ENCODE data around the gene PSENEN. TPM values are rescaled to one million over a fixed set of nuclear protein-coding genes. Genes with fewer than 3 reads are reported as not detected.
A peak's percentile ranks its signal among the peaks of the same experiment; 100 is the strongest.

Gene PSENEN
- total RNA-seq, 2 donors from 2014 or later, result 39.9 to 65.2 TPM

GRCh38 chr19:35739275-35740107 lies 6.0 kb upstream of the PSENEN start:
- Histone ChIP-seq H3K36me3 (peaks cover 8 to 16% of the 10 kb centered on the region in 2 donors), H3K27me3 (replicated peaks; ENCODE audit: insufficient read depth) (no peaks in the 10 kb centered on the region), H3K4me1 (replicated peaks) (peaks cover 3% of the 10 kb centered on the region), H3K4me3 (peak overlapping the region; percentile 39 to 54), H3K27ac (peak overlapping the region; percentile 40 to 68), H3K9me3 (no peaks in the 10 kb centered on the region)
- DNase-seq (ENCODE audit: low spot score), result no peak
- intact Hi-C loops (cut with DNase I), result loop anchor here (5.0 to 10.0 kb wide), 2 partner anchors 193 to 475 kb away; partner anchors contain the start of genes ZNF146 and ZNF565
- TF ChIP-seq CTCF (IDR thresholded peaks at IDR 0.05) (no peak), POLR2AphosphoS5 (IDR thresholded peaks at IDR 0.05) (no peak), POLR2A (IDR thresholded peaks at IDR 0.05) (no peak)
- WGBS, result 73% methylated on average over 29 of the region's 29 CpGs

- whole genome bisulfite sequencing, result 2% methylated on average over 16 of the region's 16 CpGs
- Histone ChIP-seq H3K9me3 (no peaks in the 10 kb centered on the region), H3K27me3 (replicated peaks; ENCODE audit: insufficient read depth) (no peaks in the 10 kb centered on the region), H3K4me3 (peak overlapping the region; percentile 39 to 54), H3K36me3 (peaks cover 8 to 16% of the 10 kb centered on the region in 2 donors), H3K27ac (peak overlapping the region; percentile 40 to 68), H3K4me1 (replicated peaks) (peaks cover 3% of the 10 kb centered on the region)
- intact Hi-C loops (cut with DNase I), result loop anchor here (5.0 to 10.0 kb wide), 2 partner anchors 192 to 475 kb away; partner anchors contain the start of genes ZNF146 and ZNF565
- no peak for DNase-seq (ENCODE audit: low spot score)
- TF ChIP-seq CTCF (IDR thresholded peaks at IDR 0.05) (no peak), POLR2A (IDR thresholded peaks at IDR 0.05) (no peak), POLR2AphosphoS5 (IDR thresholded peaks at IDR 0.05) (no peak)
These were observed 5.4 kb upstream of the PSENEN start for GRCh38 chr19:35740108-35740422.

GRCh38 chr19:35740423-35741202 lies 4.8 kb upstream of the PSENEN start:
- peaks cover 3% of the 10 kb centered on the region for H3K4me1 ChIP-seq (replicated peaks)
- DNase-seq (ENCODE audit: low spot score), result peak; percentile 97
- peak overlapping the region; percentile 39 to 54 for H3K4me3 ChIP-seq
- intact Hi-C loops (cut with DNase I), result loop anchor here (5.0 to 10.0 kb wide), 2 partner anchors 192 to 474 kb away; partner anchors contain the start of genes ZNF146 and ZNF565
- peaks cover 8 to 16% of the 10 kb centered on the region in 2 donors for H3K36me3 ChIP-seq
- TF ChIP-seq POLR2A (IDR thresholded peaks at IDR 0.05), result peak; percentile 19
- peak; percentile 86 for TF ChIP-seq POLR2AphosphoS5 (IDR thresholded peaks at IDR 0.05)
- no peak for TF ChIP-seq CTCF (IDR thresholded peaks at IDR 0.05)
- peak overlapping the region; percentile 68 to 72 for H3K27ac ChIP-seq
- WGBS, result under 1% methylated on average over 60 of the region's 63 CpGs
- no peaks in the 10 kb centered on the region for H3K9me3 ChIP-seq
- H3K27me3 ChIP-seq (replicated peaks; ENCODE audit: insufficient read depth), result no peaks in the 10 kb centered on the region

GRCh38 chr19:35741203-35741515 lies 4.3 kb upstream of the PSENEN start:
- DNase-seq (ENCODE audit: low spot score), result no peak
- Histone ChIP-seq H3K27ac (peak overlapping the region; percentile 68 to 72), H3K27me3 (replicated peaks; ENCODE audit: insufficient read depth) (no peaks in the 10 kb centered on the region), H3K4me3 (peak overlapping the region; percentile 39 to 54), H3K36me3 (peaks cover 8 to 16% of the 10 kb centered on the region in 2 donors), H3K4me1 (replicated peaks) (peaks cover 6% of the 10 kb centered on the region), H3K9me3 (no peaks in the 10 kb centered on the region)
- intact Hi-C loops (cut with DNase I), result loop anchor here (5.0 to 10.0 kb wide), 2 partner anchors 191 to 474 kb away; partner anchors contain the start of genes ZNF146 and ZNF565
- 8% methylated on average over 12 of the region's 12 CpGs for WGBS
- TF ChIP-seq CTCF (IDR thresholded peaks at IDR 0.05) (no peak), POLR2AphosphoS5 (IDR thresholded peaks at IDR 0.05) (no peak), POLR2A (IDR thresholded peaks at IDR 0.05) (no peak)
